ENCODE measurements around the gene CFTR. TPM values are rescaled to one million over a fixed set of nuclear protein-coding genes. Genes with fewer than 3 reads are reported as not detected.

CFTR gene
- total and polyA plus RNA-seq, 8 donors = 124 to 460 (median 292) TPM

- peak in 2 of 6 donors; percentile 29 to 39 for DNase-seq
- no peaks in the 10 kb centered on the region for H3K9me3 ChIP-seq
- H3K4me1 ChIP-seq = peaks cover 0 to 2% (median 0%) of the 10 kb centered on the region in 3 donors
- ATAC-seq = peak; percentile 25 to 82 (median 68)
- FAIRE-seq = no peak
- H3K27ac ChIP-seq = no peak overlapping the region
- intact Hi-C loops (cut with DNase I) = no loop called here
- no peak for TF ChIP-seq CTCF (IDR thresholded peaks at IDR 0.05)
- H3K27me3 ChIP-seq = no peaks in the 10 kb centered on the region
- no peak overlapping the region for H3K4me3 ChIP-seq
- H3K36me3 ChIP-seq = no peaks in the 10 kb centered on the region
- 7 to 9% methylated on average over 1 of the region's 1 CpG for WGBS, 2 donors
Observed at GRCh38 chr7:117582219-117582704, 102.4 kb downstream of the CFTR start.

DNA sequence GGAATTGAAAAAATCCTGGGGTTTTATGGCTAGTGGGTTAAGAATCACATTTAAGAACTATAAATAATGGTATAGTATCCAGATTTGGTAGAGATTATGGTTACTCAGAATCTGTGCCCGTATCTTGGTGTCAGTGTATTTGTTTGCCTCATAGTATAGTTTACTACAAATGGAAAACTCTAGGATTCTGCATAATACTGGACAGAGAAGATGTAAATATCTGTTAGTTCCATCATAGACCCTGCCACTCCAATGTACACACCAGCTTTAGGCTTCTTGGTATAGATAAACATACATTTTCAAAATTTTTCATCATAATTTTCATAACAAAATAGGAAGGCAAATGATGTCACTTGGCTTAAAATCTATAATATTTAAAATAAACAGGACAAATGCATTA lies 108.1 kb downstream of the CFTR start:
- ATAC-seq = no peak
- 50 to 51% methylated on average over 1 of the region's 1 CpG for WGBS, 2 donors
- FAIRE-seq = no peak

DNA sequence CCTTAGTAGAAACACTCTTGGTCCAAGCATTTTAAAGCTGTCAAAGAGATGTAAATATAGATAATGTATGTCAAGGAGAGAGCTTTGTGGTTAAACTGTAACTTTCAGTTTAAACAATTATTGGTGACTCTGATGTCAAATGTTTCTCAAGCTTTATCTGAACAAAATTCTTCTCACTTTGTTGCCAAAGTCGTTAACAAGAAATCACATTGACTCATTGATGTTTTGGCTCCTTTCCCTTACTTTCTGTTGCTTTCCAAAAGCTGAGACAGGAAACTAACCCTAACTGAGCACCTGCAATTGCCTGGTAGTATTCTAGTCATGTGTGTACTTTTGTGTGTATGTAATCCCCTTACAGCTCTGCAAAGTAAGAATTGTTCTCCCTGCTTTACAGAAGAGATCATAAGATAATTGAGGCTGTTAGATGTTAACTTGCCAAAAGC lies 108.5 kb downstream of the CFTR start:
- no peaks in the 10 kb centered on the region for H3K27me3 ChIP-seq
- no peak overlapping the region for H3K4me3 ChIP-seq
- DNase-seq (no peak), ATAC-seq (peak in 3 of 4 donors; percentile 54 to 82 (median 80)), FAIRE-seq (peak; percentile 34)
- peaks cover 0 to 18% (median 10%) of the 10 kb centered on the region in 3 donors for H3K4me1 ChIP-seq
- intact Hi-C loops (cut with DNase I) = no loop called here
- WGBS, 2 donors = 4 to 5% methylated on average over 1 of the region's 1 CpG
- no peak overlapping the region for H3K27ac ChIP-seq
- no peak for TF ChIP-seq CTCF (IDR thresholded peaks at IDR 0.05)
- H3K9me3 ChIP-seq = no peaks in the 10 kb centered on the region
- H3K36me3 ChIP-seq = no peaks in the 10 kb centered on the region

More for the DNA sequence above, 108.1 kb downstream of the CFTR start:
- TF ChIP-seq CTCF (IDR thresholded peaks at IDR 0.05) = no peak
- DNase-seq = no peak
- H3K27ac ChIP-seq = no peak overlapping the region
- H3K27me3 ChIP-seq = no peaks in the 10 kb centered on the region
- H3K4me3 ChIP-seq = no peak overlapping the region
- H3K9me3 ChIP-seq = no peaks in the 10 kb centered on the region
- intact Hi-C loops (cut with DNase I) = no loop called here
- no peaks in the 10 kb centered on the region for H3K36me3 ChIP-seq
- H3K4me1 ChIP-seq = peaks cover 0 to 18% (median 10%) of the 10 kb centered on the region in 3 donors

DNA sequence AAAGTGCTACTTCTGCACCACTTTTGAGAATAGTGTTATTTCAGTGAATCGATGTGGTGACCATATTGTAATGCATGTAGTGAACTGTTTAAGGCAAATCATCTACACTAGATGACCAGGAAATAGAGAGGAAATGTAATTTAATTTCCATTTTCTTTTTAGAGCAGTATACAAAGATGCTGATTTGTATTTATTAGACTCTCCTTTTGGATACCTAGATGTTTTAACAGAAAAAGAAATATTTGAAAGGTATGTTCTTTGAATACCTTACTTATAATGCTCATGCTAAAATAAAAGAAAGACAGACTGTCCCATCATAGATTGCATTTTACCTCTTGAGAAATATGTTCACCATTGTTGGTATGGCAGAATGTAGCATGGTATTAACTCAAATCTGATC lies 110.4 kb downstream of the CFTR start:
- peaks cover 0 to 8% (median 0%) of the 10 kb centered on the region in 3 donors for H3K36me3 ChIP-seq
- DNase-seq (no peak), ATAC-seq (no peak), FAIRE-seq (no peak)
- no peak overlapping the region for H3K4me3 ChIP-seq
- no peaks in the 10 kb centered on the region for H3K9me3 ChIP-seq
- 81 to 89% methylated on average over 1 of the region's 1 CpG for WGBS, 2 donors
- no peaks in the 10 kb centered on the region for H3K27me3 ChIP-seq
- no peak for TF ChIP-seq CTCF (IDR thresholded peaks at IDR 0.05)
- intact Hi-C loops (cut with DNase I) = no loop called here
- H3K27ac ChIP-seq = no peak overlapping the region
- H3K4me1 ChIP-seq = peaks cover 0 to 18% (median 10%) of the 10 kb centered on the region in 3 donors

DNA sequence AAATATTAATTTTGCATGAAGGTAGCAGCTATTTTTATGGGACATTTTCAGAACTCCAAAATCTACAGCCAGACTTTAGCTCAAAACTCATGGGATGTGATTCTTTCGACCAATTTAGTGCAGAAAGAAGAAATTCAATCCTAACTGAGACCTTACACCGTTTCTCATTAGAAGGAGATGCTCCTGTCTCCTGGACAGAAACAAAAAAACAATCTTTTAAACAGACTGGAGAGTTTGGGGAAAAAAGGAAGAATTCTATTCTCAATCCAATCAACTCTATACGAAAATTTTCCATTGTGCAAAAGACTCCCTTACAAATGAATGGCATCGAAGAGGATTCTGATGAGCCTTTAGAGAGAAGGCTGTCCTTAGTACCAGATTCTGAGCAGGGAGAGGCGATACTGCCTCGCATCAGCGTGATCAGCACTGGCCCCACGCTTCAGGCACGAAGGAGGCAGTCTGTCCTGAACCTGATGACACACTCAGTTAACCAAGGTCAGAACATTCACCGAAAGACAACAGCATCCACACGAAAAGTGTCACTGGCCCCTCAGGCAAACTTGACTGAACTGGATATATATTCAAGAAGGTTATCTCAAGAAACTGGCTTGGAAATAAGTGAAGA lies 112.3 kb downstream of the CFTR start:
- no peak overlapping the region for H3K4me3 ChIP-seq
- no peaks in the 10 kb centered on the region for H3K27me3 ChIP-seq
- no peaks in the 10 kb centered on the region for H3K9me3 ChIP-seq
- peaks cover 0 to 18% (median 9%) of the 10 kb centered on the region in 3 donors for H3K4me1 ChIP-seq
- 61% methylated on average over 11 of the region's 11 CpGs for WGBS, 2 donors
- H3K27ac ChIP-seq = no peak overlapping the region
- ATAC-seq = peak in 1 of 4 donors; percentile 13
- TF ChIP-seq CTCF (IDR thresholded peaks at IDR 0.05) = no peak
- DNase-seq = no peak
- peaks cover 0 to 26% (median 2%) of the 10 kb centered on the region in 3 donors for H3K36me3 ChIP-seq
- no peak for FAIRE-seq
- intact Hi-C loops (cut with DNase I) = no loop called here
